ENCODE results near the gene ZIC1.

The ZIC1 gene

DNA sequence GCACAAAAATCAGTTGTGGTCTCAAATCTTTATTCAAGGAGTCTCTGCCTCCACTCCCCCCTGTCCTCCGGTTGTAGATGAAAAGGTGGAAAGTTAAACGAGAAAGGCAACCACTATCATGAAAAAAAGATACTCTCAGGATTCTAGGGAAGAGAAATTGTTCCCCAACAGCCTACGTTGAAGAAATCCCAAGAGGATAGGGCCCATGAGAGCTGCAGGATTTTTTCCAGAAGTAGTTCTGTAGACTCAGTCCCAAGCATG is 14.3 kb downstream of the ZIC1 start:
- ChIA-PET POLR2A (no interaction called here), CTCF (no interaction called here)
- no peak overlapping the region for H3K27ac ChIP-seq (ENCODE audit: extremely low read depth, low read depth, low read length)
- no peaks in the 10 kb centered on the region for H3K36me3 ChIP-seq (ENCODE audit: control insufficient read depth in 2 of 2, insufficient read depth in 1 of 2, low read length in 2 of 2)
- TF ChIP-seq, protein P1, sequence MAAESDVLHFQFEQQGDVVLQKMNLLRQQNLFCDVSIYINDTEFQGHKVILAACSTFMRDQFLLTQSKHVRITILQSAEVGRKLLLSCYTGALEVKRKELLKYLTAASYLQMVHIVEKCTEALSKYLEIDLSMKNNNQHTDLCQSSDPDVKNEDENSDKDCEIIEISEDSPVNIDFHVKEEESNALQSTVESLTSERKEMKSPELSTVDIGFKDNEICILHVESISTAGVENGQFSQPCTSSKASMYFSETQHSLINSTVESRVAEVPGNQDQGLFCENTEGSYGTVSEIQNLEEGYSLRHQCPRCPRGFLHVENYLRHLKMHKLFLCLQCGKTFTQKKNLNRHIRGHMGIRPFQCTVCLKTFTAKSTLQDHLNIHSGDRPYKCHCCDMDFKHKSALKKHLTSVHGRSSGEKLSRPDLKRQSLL (tag by site-specific recombination; IDR thresholded peaks at IDR 0.05), result no peak
- TF ChIP-seq ZNF664 (tag by site-specific recombination; IDR thresholded peaks at IDR 0.05) (no peak), ZNF768 (tag by site-specific recombination; IDR thresholded peaks at IDR 0.05) (no peak), ZNF114 (tag by site-specific recombination; IDR thresholded peaks at IDR 0.05) (no peak), ZNF302 (tag by site-specific recombination; IDR thresholded peaks at IDR 0.05; ENCODE audit: low read depth) (no peak), ZNF132 (tag by site-specific recombination; IDR thresholded peaks at IDR 0.05; ENCODE audit: borderline replicate concordance) (no peak), ZBTB26 (tag by site-specific recombination; optimal IDR thresholded peaks at IDR 0.05) (no peak), ZNF140 (tag by site-specific recombination; IDR thresholded peaks at IDR 0.05) (no peak), ZNF830 (tag by site-specific recombination; IDR thresholded peaks at IDR 0.05; ENCODE audit: low read depth) (no peak), SP7 (tag by site-specific recombination; IDR thresholded peaks at IDR 0.05) (no peak), KLF9 (tag by site-specific recombination; IDR thresholded peaks at IDR 0.05; ENCODE audit: low read depth) (no peak), ZNF501 (tag by site-specific recombination; IDR thresholded peaks at IDR 0.05) (no peak)
- TF ChIP-seq, protein P2, sequence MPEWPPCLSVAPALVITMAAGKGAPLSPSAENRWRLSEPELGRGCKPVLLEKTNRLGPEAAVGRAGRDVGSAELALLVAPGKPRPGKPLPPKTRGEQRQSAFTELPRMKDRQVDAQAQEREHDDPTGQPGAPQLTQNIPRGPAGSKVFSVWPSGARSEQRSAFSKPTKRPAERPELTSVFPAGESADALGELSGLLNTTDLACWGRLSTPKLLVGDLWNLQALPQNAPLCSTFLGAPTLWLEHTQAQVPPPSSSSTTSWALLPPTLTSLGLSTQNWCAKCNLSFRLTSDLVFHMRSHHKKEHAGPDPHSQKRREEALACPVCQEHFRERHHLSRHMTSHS (tag by site-specific recombination; IDR thresholded peaks at IDR 0.05), result no peak
- no peaks in the 10 kb centered on the region for H3K4me1 ChIP-seq (ENCODE audit: control insufficient read depth, insufficient read depth, low read length)
- no peaks in the 10 kb centered on the region for H3K9me3 ChIP-seq (ENCODE audit: control insufficient read depth, insufficient read depth, low read depth, low read length)
- H3K4me3 ChIP-seq (ENCODE audit: low read depth, low read length), result no peak overlapping the region

DNA sequence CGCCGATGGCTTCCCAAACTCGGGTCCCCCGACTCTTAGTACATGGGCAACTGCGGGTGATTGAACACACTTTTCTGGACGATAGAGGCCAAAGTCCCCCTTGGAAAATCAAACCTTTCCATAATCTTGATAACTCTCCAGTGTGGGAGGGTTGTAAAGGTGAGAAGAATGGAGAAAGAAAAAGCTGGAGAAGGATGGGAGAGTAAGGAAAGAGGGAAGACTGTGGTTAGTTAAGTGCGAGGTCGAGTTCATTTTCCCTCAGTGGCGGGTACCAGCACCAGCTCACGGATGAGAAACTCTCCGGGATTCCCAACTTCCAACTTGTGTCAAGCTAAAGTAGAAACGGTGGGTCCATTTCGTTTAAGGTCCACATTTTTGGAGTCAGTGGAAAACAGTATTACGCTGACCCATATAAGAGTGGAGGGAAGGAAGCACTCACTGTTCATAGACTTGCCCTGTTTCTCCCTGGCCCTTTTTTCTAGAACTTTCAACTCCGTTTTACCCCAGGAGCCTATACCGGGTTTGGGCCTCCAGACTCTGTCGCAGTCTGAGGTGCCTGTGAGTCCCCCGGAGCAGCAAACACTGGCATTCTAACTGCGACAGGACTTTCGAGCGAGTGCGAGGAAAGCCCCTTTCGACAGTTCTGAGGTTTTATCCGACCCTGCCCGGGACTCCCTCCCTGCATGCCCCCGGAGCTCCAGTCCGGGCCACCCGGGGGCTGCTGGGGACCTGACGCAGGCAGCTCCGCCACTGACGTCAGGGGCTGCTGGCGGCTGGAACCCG is 14.8 kb downstream of the ZIC1 start:
- ChIA-PET CTCF (no interaction called here), POLR2A (no interaction called here)
- H3K27ac ChIP-seq (ENCODE audit: extremely low read depth, low read depth, low read length), result no peak overlapping the region
- no peak overlapping the region for H3K4me3 ChIP-seq (ENCODE audit: low read depth, low read length)
- no peaks in the 10 kb centered on the region for H3K36me3 ChIP-seq (ENCODE audit: control insufficient read depth in 2 of 2, insufficient read depth in 1 of 2, low read length in 2 of 2)
- no peaks in the 10 kb centered on the region for H3K4me1 ChIP-seq (ENCODE audit: control insufficient read depth, insufficient read depth, low read length)
- H3K9me3 ChIP-seq (ENCODE audit: control insufficient read depth, insufficient read depth, low read depth, low read length), result no peaks in the 10 kb centered on the region
- TF ChIP-seq ZNF626 (tag by site-specific recombination; IDR thresholded peaks at IDR 0.05) (no peak), REST (tag by site-specific recombination; IDR thresholded peaks at IDR 0.05) (no peak), PRDM10 (tag by site-specific recombination; IDR thresholded peaks at IDR 0.05) (no peak), ZNF19 (tag by site-specific recombination; IDR thresholded peaks at IDR 0.05; ENCODE audit: low read depth) (no peak), ZNF362 (tag by site-specific recombination; IDR thresholded peaks at IDR 0.05) (no peak), ZNF404 (tag by site-specific recombination; IDR thresholded peaks at IDR 0.05) (no peak), ZNF302 (tag by site-specific recombination; IDR thresholded peaks at IDR 0.05; ENCODE audit: low read depth) (no peak), ZFP3 (tag by site-specific recombination; IDR thresholded peaks at IDR 0.05; ENCODE audit: low read depth) (no peak), ZNF366 (tag by site-specific recombination; conservative IDR thresholded peaks at IDR 0.05) (no peak), SCRT1 (tag by site-specific recombination; IDR thresholded peaks at IDR 0.05; ENCODE audit: borderline replicate concordance) (no peak)
- TF ChIP-seq, protein P1 (tag by site-specific recombination; IDR thresholded peaks at IDR 0.05), result no peak

Measured in HEK293 (cell line).